GM18909 (cell line): ENCODE data around the gene RIN3.

Experiments used
- ATAC-seq: cut with Tn5 transposase; IDR thresholded peaks from one replicate; pipeline ENCODE4 v1.9.1; 2021; ENCODE audit warnings: mild to moderate bottlenecking; ENCODE audit not compliant: unreplicated experiment, poor library complexity

The RIN3 gene

DNA sequence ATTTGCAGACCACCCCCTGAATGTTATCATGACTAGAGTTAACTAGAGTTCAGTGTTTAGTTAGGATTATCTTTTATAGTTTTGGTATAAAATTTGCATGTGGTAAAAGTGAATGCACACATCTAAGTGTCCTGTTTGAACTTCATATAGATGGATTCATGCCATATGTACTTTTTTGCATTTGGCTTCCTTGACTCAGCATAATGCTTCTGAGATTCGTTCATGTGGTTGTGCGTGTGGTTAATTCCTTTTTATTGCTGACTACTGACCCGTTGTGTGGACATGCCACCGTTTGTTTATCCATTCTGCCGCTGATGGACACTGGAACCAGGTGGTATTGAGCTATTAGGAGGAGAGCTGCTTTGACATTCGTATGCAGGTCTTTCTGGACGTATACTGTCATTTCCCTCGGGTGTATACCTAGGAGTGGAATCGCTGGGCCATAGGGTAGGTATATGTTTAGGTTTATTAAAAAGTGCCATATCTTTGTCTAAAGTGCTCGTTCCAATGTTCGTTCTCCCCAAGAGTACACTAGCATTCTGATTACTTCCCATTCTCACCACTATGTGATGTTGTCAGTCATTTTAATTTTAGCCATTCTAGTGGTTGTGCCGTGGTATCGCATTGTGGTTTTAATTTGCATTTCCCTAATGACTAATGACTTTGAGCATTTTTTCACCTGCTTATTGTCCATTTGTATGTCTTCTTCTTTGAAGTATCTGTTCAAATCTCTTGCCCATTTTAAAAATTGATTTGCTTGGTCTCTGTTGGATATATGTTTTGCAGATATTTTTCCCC, 37.7 kb downstream of the RIN3 start:
- ATAC-seq = peak; percentile 68

DNA sequence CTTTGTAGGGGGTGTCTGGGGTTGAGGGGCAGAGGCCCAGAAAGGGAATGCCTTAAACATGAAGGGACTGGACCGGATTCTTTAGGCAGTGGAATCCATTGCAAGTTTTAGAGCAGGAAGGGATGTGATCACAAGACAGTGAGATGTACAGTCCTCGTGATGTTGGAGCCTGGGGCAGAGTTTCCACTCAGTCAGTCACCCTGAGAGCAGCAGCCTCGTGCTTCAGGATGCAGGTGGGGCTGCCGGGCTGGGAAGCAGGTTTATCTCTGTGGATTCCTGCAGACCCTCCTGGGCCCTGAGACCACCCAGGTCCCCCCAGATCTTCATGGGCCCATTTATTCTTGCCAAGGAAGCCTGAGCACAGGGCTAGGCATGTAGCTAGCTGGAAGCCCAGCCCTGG, 38.5 kb downstream of the RIN3 start:
- no peak for ATAC-seq

DNA sequence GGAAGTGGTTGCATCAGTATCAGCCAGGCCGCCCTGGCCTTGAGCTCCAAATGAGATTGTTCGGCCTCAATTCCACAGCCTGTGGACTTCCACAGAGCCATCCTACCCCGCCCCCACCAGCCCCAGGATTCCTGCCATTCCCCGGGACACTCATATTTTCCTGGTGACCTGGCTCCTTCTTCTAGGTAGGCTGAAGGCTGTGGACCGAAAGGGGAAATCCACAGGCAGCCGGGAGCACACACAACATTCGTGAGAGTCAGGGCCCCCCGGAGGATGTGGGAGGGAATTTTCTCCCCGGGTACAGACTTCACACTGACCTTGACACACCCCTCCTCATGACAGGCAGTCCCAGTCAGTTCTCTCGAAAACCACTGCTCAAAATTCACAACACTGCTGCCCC, 39.9 kb downstream of the RIN3 start:
- ATAC-seq = no peak

DNA sequence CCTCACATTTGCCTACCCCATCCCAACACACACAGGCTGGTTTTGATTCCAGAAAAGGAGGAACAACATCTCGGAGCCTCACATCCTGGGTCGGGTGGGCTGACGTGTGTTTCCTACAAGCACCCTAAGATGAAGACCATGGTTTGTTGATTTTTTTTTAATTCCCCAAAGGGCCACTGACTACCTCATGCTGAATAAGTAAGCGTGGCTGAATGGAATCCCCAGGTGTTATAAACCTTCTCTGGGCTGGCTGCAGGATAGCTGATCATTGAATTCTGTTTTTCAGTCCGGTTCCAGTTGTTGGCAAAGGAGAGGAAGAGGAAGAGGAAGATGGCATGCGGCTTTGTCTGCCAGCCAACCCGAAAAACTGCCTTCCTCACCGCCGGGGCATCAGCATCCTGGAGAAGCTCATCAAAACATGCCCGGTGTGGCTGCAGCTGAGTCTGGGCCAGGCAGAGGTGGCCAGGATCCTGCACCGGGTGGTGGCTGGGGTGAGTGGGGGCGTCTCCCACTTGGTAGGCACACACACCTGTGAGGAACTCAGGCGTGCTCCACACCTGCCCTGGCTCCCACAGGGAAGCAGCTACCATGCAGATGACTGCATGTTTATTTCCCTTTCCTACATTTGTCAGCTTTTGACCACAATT, 42.0 kb downstream of the RIN3 start:
- ATAC-seq = no peak

DNA sequence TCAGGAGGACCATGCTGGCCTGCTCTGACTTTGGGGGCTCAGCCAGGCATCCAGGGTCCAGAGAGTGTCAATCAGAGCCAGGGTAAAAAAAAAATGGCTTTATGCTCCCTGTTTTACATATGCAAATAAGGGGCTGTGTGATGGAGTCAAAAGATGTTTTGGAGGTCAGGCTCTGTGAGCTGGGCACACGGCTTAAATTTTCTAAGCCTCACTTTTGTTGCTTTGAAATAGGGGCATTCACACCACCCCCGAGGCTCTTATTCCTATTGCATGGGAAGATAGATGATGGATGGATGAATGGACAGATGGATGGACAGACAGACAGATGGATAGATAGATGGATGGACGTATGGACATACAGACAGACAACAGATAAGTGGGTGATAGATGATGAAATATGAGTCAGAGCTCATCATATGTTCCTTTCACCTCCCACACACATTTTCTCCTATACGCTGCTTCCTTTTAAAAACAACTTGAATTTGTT, 42.7 kb downstream of the RIN3 start:
- ATAC-seq = no peak

DNA sequence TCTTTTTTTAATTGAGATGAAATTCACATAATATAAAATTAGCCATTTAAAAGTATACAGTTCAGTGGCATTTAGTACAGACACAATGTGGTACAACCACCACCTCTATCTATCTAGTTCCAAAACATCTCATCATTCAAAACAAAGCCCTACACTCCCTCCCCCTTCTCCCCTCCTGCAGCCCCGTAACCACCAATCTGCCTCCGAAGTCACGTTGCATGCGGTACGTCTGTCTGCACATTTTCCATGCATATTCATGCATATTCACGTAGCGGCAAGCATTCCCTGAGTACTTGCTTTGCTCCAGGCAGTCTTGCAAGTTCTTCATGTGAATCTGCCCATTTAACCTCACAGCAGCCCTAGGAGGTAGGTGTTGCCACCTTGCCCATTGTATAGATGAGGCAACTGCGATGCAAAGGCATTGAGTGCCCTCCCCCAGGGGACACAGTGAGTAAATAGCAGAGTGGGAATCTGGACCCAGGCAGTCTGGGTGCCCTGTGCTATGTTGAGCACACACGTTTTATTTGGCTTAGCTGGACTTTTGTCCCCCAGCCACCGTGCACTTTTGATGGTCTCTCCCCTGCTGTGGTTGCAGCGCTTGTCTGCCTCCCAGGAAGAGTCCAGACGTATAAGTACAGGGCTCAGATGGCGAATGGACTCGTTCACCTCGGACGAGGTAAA, 43.4 kb downstream of the RIN3 start:
- no peak for ATAC-seq

DNA sequence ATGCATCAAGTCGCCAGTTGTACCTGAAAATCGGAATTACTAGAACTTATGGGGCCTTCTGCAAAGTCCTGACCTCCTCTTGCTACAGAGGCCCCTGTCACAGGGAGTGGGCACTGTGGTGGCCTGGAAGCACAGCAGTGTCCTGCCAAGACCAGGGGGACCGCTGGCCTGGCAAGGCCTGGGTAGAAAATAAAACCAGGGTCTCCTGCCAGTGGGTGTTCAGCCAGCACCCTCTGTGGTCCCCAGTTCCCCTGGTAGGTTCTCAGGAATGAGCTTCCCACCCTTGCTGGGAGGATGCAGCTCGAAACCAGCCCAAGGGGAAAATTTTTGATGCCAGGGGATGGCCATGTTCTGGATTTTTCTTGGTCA, 43.9 kb downstream of the RIN3 start:
- ATAC-seq = no peak

DNA sequence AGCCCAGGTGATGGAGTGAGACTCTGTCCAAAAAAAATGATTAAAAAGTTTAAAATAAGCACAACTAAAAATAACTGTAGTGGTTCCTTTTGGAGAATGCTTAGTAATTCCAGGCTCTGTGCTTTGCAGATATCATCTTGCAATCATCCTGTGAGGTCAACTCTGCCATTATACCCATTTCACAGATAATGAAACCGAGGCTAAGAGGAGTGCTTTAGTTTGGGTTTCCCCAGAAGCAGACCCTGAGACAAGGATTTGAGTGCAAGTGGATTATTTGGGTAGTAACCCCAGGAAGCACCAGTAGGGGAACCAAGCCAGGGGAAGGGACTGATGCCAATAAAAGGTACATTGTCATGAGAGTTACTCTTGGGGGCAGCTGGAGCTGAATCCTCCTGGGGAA, 44.7 kb downstream of the RIN3 start:
- ATAC-seq = no peak

DNA sequence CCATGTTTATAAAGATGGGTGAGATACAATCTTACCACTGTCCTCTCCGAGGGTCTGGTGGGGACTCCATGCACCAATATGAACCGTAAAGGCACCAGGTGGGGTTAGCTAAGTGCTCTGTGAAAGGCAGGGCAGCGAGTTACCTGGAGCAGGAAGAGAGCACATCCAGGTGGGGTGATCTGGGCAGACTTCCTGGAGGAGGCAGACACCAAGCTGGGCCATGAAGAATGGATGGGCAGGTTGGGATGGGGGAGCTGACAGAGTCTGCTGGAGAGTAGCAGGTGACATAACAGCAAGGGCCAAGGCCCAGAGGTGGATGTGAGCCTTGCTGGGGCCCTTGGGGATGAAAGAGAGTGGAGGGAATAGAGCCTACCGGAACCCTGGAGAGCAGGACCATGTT, 45.9 kb downstream of the RIN3 start:
- no peak for ATAC-seq

DNA sequence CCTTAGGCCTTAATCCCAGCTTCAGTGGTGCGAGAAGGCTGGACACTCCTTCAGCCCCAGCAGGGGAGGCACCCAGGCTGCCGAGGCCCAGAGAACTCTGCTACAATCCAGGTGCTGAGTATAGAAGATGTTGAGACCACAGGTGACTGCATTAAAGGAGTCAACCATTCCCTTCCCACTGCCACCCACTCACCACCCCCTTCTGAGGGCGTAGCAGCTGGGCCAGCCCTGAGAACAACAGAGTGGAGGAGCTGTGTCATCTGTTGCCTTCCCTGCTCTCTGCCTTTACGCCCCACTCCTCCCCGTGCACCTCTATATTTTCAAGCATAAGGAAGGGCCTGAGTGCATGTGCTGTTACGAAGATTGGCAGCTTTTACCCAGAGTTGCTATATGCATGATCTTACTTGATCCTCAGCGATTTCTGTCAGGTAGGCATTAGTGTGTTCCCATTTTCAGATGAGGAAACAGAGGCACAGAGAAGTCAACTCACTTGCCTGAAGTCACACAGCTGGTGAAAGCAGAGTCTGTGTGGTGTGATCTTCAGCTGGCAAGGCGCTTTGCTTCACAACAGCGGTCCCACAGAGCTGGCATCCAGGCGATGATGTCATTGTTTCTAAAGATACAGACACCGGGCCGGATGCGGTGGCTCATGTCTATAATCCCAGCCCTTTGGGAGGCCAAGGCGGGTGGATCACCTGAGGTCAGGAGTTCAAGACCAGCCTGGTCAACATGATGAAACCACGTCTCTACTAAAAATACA, 46.7 kb downstream of the RIN3 start:
- ATAC-seq = no peak

DNA sequence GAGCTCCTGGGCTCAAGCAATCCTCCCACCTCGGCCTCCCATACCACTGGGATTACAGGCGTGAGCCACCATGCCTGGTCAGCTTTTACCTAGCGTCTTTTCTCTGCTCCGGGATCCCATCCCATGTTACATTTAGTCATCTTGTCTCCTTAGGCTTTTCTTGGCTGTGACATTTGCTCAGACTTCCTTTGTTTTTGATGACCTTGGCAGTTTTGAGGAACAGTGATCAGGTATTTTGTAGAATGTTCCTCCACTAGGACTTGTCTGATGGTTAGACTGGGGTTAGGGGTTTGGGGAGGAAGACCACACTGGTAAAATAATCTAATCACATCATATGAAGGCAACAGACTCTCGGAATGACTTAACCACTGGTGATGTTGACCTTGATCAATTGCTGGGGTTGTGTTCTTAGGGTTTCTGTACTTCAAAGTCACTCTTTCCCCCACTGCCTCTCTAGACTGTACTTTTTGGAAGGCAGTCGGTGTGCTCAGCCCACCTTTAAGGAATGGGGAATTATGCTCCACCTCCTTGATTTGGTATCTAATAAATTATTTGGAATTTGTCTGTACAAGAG, 48.4 kb downstream of the RIN3 start:
- no peak for ATAC-seq

DNA sequence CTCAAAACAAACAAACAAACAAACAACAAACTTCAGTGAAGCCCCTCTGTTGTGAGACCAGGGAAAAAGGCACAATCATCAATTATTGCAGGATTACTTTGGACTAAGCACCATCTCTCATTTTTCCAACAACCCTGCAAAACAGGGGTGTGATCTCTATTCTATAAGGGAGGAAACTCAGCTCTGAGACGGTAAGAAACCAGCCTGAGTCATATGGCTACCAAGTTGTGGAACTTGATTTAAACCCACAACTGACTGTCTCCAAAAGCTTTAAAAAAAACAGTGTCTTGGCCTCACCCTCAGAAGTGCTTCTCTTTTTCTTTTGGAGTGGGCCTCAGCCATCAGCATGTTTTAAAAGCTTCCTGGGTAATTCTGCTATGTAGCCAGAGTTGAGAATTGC, 49.8 kb downstream of the RIN3 start:
- ATAC-seq = peak; percentile 75

DNA sequence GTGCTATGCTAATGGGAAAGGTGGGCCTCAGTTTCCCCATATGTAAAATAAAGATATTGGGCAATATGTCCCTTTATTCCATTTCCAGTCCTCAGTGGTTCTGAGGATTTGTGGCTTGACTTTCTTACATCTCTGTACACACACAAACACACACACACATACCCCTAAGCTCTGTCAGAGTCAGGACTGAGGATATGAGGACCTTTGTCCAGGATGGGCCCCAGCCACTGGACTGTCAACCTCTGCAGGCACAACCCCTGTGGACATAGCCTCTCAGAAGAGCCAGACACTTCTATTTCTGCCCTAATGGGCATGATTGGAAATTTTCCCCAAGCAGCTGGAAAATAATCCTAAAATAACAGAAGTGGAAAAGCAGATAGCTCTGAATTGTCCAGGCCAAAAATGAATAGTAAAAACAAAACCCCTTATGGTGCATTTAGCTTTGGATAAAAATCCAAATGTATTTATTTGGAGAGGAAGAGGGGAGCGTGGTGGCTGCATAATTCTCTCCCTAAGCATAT, 50.2 kb downstream of the RIN3 start:
- no peak for ATAC-seq

DNA sequence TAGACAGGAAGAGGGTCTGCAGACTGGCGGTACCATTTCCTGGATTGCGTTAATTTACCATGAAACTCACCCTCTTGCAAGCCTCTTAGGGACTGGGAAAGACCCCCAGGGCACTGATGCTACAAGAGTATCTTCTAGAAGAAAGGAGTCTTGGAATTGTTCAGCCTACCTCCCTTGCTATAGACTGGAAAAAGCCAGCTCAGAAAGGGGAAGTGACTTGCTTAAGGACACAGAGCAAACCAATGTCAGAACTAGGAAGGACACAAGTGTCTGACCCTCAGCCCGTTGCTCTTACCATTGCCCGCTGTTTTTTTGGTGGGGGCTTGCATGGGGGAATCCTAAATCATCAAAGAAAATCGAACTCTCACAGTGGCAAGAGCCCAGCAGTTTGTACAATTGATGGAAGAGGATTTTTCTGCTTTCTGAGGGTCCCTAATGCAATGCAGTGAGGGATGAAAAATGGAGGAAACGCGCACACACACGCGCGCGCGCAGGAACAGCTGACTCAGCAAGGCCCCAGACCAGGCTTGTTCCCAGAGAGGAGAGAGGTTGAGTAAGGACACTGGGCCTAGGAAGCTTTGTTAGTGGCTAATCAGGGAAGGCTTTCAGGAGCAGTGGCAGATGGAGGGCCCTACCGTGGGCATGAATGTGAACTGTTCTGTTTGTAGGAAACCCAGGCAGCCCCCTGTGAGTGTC, 50.9 kb downstream of the RIN3 start:
- ATAC-seq = no peak

DNA sequence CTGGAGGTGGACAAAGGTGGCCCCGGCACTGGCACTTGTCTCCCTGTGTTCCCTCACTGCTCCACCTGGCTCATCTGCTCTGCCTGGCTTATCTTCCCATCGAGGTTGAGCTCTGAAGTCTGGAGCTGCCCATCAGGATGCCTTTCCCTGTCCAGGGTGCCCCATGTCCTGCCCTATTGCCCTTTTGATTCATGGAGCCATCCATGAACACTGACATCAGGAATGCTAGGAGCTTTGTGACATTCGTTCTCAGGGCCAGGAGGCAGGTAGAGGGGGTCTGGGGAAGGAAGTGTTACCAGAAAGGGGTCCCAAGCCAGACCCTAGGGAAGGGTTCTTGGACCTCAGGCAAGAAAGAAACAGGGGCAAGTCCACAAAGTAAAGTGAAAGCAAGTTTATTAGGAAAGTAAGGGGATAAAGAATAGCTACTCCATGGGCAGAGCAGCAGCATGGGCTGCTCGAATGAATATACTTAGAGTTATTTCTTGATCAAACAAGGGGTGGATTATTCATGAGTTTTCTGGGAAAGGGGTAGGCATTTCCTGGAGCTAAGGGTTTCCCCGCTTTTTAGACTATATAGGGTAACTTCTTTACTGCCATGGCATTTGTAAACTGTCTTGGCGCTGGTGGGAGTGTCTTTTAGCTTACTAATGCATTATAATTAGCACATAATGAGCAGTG, 51.6 kb downstream of the RIN3 start:
- no peak for ATAC-seq

DNA sequence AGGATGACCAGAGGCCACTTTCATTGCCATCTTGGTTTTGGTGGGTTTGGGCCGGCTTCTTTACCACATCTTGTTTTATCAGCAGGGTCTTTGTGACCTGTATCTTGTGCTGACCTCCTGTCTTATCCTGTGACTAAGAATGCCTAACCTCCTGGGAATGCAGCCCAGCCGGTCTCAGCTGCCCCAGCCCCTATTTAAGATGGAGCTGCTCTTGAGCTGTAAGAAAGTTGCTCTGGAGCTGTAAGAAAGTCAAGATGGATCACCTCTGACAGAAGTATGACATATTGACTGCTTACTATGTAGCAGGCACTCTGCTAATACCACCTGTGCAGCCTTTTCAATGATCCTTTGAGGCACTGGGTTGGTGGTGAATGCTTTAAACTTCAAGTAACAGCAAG, 52.1 kb downstream of the RIN3 start:
- ATAC-seq = no peak

DNA sequence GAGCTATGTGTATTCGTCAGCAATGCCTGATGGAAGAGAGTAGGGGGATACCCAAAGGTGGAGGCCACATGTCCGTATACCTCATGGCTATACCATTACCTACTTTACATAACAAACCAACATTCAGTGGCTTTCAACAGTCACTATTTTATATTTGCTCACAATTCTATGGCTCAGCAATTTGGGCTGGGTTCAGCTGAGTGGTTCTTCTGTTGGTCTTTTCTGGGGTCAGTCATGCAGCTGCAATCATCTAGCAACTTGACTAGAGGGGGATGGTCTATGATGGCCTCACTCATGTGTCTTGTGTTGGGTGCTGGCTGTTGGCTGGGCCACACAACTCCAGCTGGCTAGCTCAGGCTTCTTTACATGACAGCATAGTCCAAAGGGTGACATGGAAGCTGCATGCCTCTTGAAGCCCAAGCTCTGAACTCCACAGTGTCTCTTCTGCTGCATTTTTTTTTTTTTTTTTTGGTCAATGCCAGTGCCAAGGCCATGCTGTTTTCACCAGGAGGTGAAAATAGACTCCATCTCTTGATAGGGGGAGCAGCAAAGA, 53.7 kb downstream of the RIN3 start:
- no peak for ATAC-seq

DNA sequence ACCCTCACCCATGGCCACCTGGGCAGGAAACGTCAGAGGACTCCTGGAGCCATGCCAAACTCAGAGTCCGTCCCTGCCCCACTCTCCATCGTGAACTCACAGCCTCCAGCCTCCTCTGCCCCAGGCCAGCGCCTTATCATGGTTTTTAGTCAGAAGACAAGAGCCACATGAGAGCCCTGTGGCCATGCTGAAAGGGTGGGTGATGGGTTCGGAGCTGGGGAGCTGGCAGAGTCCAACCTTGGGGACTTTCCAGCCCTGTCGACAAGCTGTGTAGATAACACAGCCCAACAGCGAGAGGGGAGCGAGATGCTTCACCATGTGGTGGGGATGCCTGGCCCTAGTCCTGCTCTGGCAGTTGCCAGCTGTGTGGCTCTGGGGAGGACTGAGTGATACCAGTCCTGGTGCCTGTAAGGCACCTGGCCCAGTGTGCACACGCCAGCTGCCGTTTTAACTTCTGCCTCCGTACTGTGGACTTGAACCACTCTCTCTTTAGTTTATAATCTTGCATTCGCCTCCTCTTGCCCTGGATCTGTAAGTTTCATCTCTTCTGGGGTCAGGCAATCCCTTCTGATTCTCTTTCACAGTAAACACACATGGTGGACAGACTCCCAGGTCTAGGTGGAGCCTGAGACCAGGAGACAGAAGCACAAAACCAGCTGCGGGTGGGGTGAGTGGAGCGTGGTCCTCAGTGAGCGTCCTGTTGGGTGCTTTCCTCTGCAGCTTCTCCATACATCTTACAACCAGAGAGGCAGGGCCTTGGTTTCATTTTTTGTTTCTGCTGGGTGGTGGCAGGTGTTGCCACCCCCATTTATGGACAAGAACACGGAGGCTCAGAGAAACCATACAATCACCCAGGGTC, 55.3 kb downstream of the RIN3 start:
- ATAC-seq = peak; percentile 75
